Measurements from ENCODE around the gene PCBP2. TPM values are rescaled to one million over a fixed set of nuclear protein-coding genes. Genes with fewer than 3 reads are reported as not detected.

PCBP2 gene
- total RNA-seq, 1 donor from 2014 or later, result 1,084 TPM

DNA sequence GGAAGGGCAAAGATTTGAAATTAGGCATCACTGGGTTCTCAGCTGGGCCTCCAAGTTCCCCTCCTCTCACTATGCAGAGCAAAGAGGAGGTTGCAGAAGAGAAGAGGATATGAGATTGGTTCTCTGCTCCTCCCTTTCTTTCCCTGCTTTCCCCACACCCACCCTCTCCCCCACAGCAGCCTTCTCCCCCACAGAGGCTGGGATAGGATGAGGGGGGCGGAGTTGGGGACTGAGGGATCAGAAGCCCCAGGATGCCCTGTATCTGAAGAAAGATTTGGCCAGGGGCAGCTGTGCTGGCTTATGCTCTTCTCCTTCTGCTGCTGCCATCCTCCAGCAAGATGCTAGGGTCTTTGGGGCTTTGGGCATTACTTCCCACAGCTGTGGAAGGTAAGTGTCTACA is 28.3 kb upstream of the PCBP2 start, which contains the start of gene AMHR2:
TSS of gene AMHR2 (plus strand) at position 259 of the 400 bp plus-strand sequence. CDS start at position 339, 80 bp downstream.
- H3K27me3 Mint-ChIP-seq (ENCODE audit: unreplicated experiment), result peaks cover 7% of the 10 kb centered on the region
- H3K9me3 Mint-ChIP-seq (ENCODE audit: unreplicated experiment), result no peaks in the 10 kb centered on the region
- no peak within 1 kb of the TSS for H3K4me3 Mint-ChIP-seq (ENCODE audit: unreplicated experiment)
- H3K27ac Mint-ChIP-seq (ENCODE audit: unreplicated experiment), result peak within 1 kb of the TSS; percentile 24
- H3K36me3 Mint-ChIP-seq (ENCODE audit: low read depth, unreplicated experiment), result peaks cover 4% of the 10 kb centered on the region
- no peak for TF ChIP-seq CTCF (IDR thresholded peaks at IDR 0.05; ENCODE audit: unreplicated experiment)
- DNase-seq (ENCODE audit: low spot score), result no peak
- peaks cover 18% of the 10 kb centered on the region for H3K4me1 Mint-ChIP-seq (ENCODE audit: unreplicated experiment)

DNA sequence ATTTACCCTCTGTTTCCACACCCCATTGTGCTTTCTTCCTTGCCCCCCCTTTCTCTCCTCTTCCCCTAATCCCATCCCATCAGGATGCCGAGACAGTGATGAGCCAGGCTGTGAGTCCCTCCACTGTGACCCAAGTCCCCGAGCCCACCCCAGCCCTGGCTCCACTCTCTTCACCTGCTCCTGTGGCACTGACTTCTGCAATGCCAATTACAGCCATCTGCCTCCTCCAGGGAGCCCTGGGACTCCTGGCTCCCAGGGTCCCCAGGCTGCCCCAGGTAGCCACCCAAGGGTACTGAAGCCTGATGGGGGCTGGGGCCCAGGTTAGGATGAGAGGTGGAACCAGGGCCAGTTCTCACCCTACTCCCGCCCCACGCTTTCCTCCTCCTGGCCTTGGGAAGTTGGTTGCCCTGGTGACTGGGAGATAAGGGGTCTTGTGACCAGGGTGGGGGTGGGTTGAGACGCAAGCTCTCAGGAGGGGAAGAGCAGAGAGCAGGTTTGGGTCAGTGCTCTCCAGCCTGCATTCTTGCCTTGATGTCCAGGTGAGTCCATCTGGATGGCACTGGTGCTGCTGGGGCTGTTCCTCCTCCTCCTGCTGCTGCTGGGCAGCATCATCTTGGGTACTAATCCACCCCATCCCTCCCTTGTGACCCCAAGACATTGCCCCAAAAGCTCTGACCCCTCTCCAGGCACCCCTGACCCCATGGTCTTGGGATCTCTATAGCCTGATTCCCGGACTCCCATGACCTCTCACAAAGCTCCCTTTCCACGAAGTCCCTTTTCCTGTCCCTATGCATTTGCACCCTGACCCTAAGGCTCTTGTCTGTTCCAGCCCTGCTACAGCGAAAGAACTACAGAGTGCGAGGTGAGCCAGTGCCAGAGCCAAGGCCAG is 27.0 kb upstream of the PCBP2 start:
- TF ChIP-seq CTCF (IDR thresholded peaks at IDR 0.05; ENCODE audit: unreplicated experiment), result no peak
- no peaks in the 10 kb centered on the region for H3K9me3 Mint-ChIP-seq (ENCODE audit: unreplicated experiment)
- H3K27ac Mint-ChIP-seq (ENCODE audit: unreplicated experiment), result no peak overlapping the region
- no peak for DNase-seq (ENCODE audit: low spot score)
- H3K27me3 Mint-ChIP-seq (ENCODE audit: unreplicated experiment), result peaks cover 2% of the 10 kb centered on the region
- no peak overlapping the region for H3K4me3 Mint-ChIP-seq (ENCODE audit: unreplicated experiment)
- no peaks in the 10 kb centered on the region for H3K36me3 Mint-ChIP-seq (ENCODE audit: low read depth, unreplicated experiment)
- H3K4me1 Mint-ChIP-seq (ENCODE audit: unreplicated experiment), result peaks cover 8% of the 10 kb centered on the region

- H3K9me3 Mint-ChIP-seq (ENCODE audit: unreplicated experiment), result no peaks in the 10 kb centered on the region
- peaks cover 2% of the 10 kb centered on the region for H3K27me3 Mint-ChIP-seq (ENCODE audit: unreplicated experiment)
- H3K27ac Mint-ChIP-seq (ENCODE audit: unreplicated experiment), result no peak overlapping the region
- no peak for TF ChIP-seq CTCF (IDR thresholded peaks at IDR 0.05; ENCODE audit: unreplicated experiment)
- no peaks in the 10 kb centered on the region for H3K36me3 Mint-ChIP-seq (ENCODE audit: low read depth, unreplicated experiment)
- peaks cover 5% of the 10 kb centered on the region for H3K4me1 Mint-ChIP-seq (ENCODE audit: unreplicated experiment)
- no peak overlapping the region for H3K4me3 Mint-ChIP-seq (ENCODE audit: unreplicated experiment)
- DNase-seq (ENCODE audit: low spot score), result no peak
These were observed 26.3 kb upstream of the PCBP2 start for GRCh38 chr12:53425515-53426150.

DNA sequence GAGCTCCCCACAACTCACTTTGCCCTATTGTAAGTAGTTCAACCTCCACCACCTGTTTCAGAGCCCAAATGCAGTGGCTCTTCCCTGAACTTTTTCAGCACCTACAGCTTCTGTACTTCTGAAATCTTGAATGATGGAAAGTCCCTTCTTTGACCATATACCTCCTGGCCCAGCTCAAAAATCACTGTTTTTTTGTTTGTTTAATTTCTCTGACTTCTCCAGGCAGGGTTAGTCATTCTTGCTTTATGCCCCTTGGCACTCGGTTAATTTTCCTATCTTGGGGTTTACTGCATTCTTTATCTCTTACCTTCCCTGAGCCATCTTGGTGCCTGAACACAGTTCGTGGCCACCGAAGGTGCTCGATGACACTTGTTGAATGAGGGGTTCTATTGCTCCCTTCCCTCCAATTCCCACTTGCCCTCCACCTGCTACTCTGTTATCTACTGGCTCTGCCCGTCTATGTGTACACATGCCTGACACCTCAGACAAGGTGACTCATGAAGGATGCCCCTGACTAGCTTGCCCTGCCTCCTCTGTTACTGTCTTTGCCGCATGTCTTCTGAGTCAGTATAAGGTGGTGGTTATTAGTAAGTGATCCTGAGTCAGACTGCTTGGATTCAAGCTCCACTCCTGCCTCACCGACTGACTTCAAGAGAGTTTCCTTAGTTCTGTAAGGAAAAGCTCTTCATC is 23.9 kb upstream of the PCBP2 start:
- no peak for TF ChIP-seq CTCF (IDR thresholded peaks at IDR 0.05; ENCODE audit: unreplicated experiment)
- DNase-seq (ENCODE audit: low spot score), result no peak
- Mint-ChIP-seq H3K9me3 (ENCODE audit: unreplicated experiment) (no peaks in the 10 kb centered on the region), H3K36me3 (ENCODE audit: low read depth, unreplicated experiment) (no peaks in the 10 kb centered on the region), H3K27me3 (ENCODE audit: unreplicated experiment) (no peaks in the 10 kb centered on the region), H3K4me1 (ENCODE audit: unreplicated experiment) (no peaks in the 10 kb centered on the region), H3K27ac (ENCODE audit: unreplicated experiment) (peak overlapping the region; percentile 46), H3K4me3 (ENCODE audit: unreplicated experiment) (no peak overlapping the region)
